ENCODE results near the gene HDGF.

DNA sequence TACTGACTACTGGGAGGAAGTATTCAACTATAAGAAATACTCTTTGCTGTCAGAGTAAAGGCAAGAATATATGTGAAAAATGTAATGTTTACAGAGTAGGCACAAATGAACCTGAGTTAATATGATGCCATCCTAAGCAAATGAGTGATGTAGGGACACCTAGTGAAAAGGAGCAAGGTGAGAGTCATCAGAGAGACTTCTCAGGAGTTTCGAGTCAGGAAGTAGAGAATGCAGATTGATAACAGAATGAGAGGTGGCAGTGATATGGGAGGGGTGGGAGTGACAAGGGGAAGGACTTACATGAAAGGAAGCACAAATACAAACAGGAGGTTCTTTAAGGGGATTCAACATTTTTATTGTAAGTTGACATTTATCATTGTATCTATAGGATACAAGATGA, 26.1 kb upstream of the HDGF start:
- TF ChIP-seq CTCF (IDR thresholded peaks at IDR 0.05; ENCODE audit: low read length) (no peak), EZH2 (IDR thresholded peaks at IDR 0.05; ENCODE audit: borderline replicate concordance, low read length) (no peak)
